Stomach (tissue), 4 donors: ENCODE measurements around the gene SLC46A2.

Experiments
- POLR2A ChIP-seq, 4 donors: fragments of 450-650 bp; IDR thresholded peaks; one replicate each; pipeline ENCODE4 v1.6.1; 2016; ENCODE audit warnings: antibody characterized with exemption in 4 of 4, control low read depth in 2 of 4, mild to moderate bottlenecking in 1 of 4, moderate library complexity in 1 of 4
- POLR2AphosphoS5 ChIP-seq, 3 donors: sonication (generic); formaldehyde crosslinking; IDR thresholded peaks; one replicate each; pipeline ENCODE4 v1.6.1; 2016; ENCODE audit warnings: antibody characterized with exemption in 3 of 3

DNA sequence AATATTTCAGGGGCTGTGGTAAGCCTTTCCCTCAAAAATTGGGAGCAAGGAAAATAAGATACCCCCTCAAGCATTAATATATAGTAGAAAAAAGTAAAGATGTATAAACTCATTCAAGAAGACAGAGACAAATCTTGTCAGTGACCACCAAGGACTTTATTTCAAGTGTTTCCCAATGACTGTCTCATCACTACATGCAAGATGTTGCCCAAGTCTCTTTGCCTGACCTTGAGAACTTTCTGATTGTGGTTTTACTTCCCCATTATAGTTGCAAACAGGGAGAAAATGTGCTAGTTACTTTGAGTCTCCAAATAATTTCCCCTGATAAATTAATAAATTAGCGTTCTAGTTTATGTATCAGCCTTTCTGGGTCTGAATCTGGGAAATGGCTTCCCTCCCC is 4.0 kb upstream of the SLC46A2 start:
- no peak for TF ChIP-seq POLR2AphosphoS5 (IDR thresholded peaks at IDR 0.05)
- TF ChIP-seq POLR2A (IDR thresholded peaks at IDR 0.05): no peak
